TTC549 (cell line): ENCODE results near the gene BCOR.

Experiments
- FAIRE-seq: peaks from 2 replicates; lab custom pipeline; 2012; peaks lifted over from hg19 to GRCh38; lab: Jason Lieb, UNC

Gene BCOR

GRCh38 chrX:40084471-40085101, 13.2 kb downstream of the BCOR start:
- no peak for FAIRE-seq

GRCh38 chrX:40083979-40084359, 13.8 kb downstream of the BCOR start:
- no peak for FAIRE-seq

- FAIRE-seq = no peak
Measured at GRCh38 chrX:40083120-40083978, 14.4 kb downstream of the BCOR start.

GRCh38 chrX:40082447-40083119, 15.2 kb downstream of the BCOR start:
- no peak for FAIRE-seq

- no peak for FAIRE-seq
Measured at GRCh38 chrX:40081679-40082068, 16.1 kb downstream of the BCOR start.

- no peak for FAIRE-seq
Measured at GRCh38 chrX:40080894-40081678, 16.7 kb downstream of the BCOR start.

GRCh38 chrX:40079572-40079971, 18.2 kb downstream of the BCOR start:
- FAIRE-seq = no peak

- no peak for FAIRE-seq
Measured at GRCh38 chrX:40078489-40079227, 19.1 kb downstream of the BCOR start.

GRCh38 chrX:40077906-40078305, 19.9 kb downstream of the BCOR start:
- FAIRE-seq = no peak

GRCh38 chrX:40076750-40077575, 20.8 kb downstream of the BCOR start:
- FAIRE-seq = no peak

- FAIRE-seq = no peak
Measured at GRCh38 chrX:40074959-40075332, 22.8 kb downstream of the BCOR start.

- no peak for FAIRE-seq
Measured at GRCh38 chrX:40074080-40074958, 23.4 kb downstream of the BCOR start.

- no peak for FAIRE-seq
Measured at GRCh38 chrX:40073439-40074054, 24.2 kb downstream of the BCOR start.

GRCh38 chrX:40072246-40072645, 25.5 kb downstream of the BCOR start:
- no peak for FAIRE-seq

GRCh38 chrX:40068048-40068447, 29.7 kb downstream of the BCOR start:
- FAIRE-seq = no peak

- no peak for FAIRE-seq
Measured at GRCh38 chrX:40066700-40067099, 31.1 kb downstream of the BCOR start.

- FAIRE-seq = no peak
Measured at GRCh38 chrX:40065296-40066046, 32.3 kb downstream of the BCOR start.

GRCh38 chrX:40064055-40064597, 33.6 kb downstream of the BCOR start:
- FAIRE-seq = no peak
